Activated naive CD4-positive, alpha-beta T cell treated with anti-CD3 and anti-CD28 coated beads, Interleukin-2, amount 50 U/mL, for 72 hours (primary cell): ENCODE measurements around the gene EXOC6B. TPM values are rescaled to one million over a fixed set of nuclear protein-coding genes. Genes with fewer than 3 reads are reported as not detected.
A peak's percentile ranks its signal among the peaks of the same experiment; 100 is the strongest.

Source experiments
- ATAC-seq, 2 donors: fragments of 150-1000 bp; cut with Tn5 transposase; 2 replicates each; pipeline ENCODE4 v1.10.0; 2021; ENCODE audit warnings: mild to moderate bottlenecking in 2 of 2, moderate library complexity in 2 of 2
- DNase-seq, 2 donors: peaks; one replicate each; pipeline ENCODE4 v3.0.0; 2021 to 2022; ENCODE audit warnings: low spot score in 2 of 2
- H3K27ac Mint-ChIP-seq, 2 donors: one replicate each; pipeline ENCODE4 v1.8.0; 2022; ENCODE audit warnings: mild to moderate bottlenecking in 2 of 2, mixed read lengths in 2 of 2
- H3K36me3 Mint-ChIP-seq, 2 donors: one replicate each; pipeline ENCODE4 v1.8.0; 2022; ENCODE audit warnings: mixed read lengths in 2 of 2
- H3K9me3 Mint-ChIP-seq, 2 donors: one replicate each; pipeline ENCODE4 v1.8.0; 2022; ENCODE audit warnings: mixed read lengths in 2 of 2
- total RNA-seq, 2 donors: library from RNA; stranded (reverse); gene quantifications; one replicate each; pipeline ENCODE4 v1.2.3, GENCODE V29; 2022

The EXOC6B gene
- total RNA-seq, 2 donors from 2014 or later = 9.3 to 11.0 TPM

GRCh38 chr2:72809095-72809494, 16.7 kb downstream of the EXOC6B start:
- Mint-ChIP-seq H3K36me3 (peaks cover 25 to 33% of the 10 kb centered on the region in 2 donors), H3K27ac (no peak overlapping the region), H3K9me3 (peaks cover 15 to 23% of the 10 kb centered on the region in 2 donors)
- no peak for DNase-seq
- no peak for ATAC-seq

- Mint-ChIP-seq H3K36me3 (peaks cover 25 to 33% of the 10 kb centered on the region in 2 donors), H3K9me3 (peaks cover 15 to 23% of the 10 kb centered on the region in 2 donors), H3K27ac (no peak overlapping the region)
- ATAC-seq (no peak), DNase-seq (no peak)
Observed at GRCh38 chr2:72806280-72806945, 19.4 kb downstream of the EXOC6B start.

- no peak for ATAC-seq
- DNase-seq = no peak
- H3K27ac Mint-ChIP-seq = no peak overlapping the region
- H3K9me3 Mint-ChIP-seq = peaks cover 4 to 6% of the 10 kb centered on the region in 2 donors
- peaks cover 6 to 14% of the 10 kb centered on the region in 2 donors for H3K36me3 Mint-ChIP-seq
Observed at GRCh38 chr2:72803626-72804320, 22.1 kb downstream of the EXOC6B start.

GRCh38 chr2:72803151-72803550, 22.7 kb downstream of the EXOC6B start:
- no peak for DNase-seq
- ATAC-seq = no peak
- H3K9me3 Mint-ChIP-seq = peaks cover 3 to 5% of the 10 kb centered on the region in 2 donors
- H3K36me3 Mint-ChIP-seq = peaks cover 5 to 10% of the 10 kb centered on the region in 2 donors
- no peak overlapping the region for H3K27ac Mint-ChIP-seq

- Mint-ChIP-seq H3K36me3 (no peaks in the 10 kb centered on the region), H3K27ac (no peak overlapping the region), H3K9me3 (no peaks in the 10 kb centered on the region)
- no peak for ATAC-seq
- DNase-seq = no peak
Observed at GRCh38 chr2:72800492-72800891, 25.3 kb downstream of the EXOC6B start.

- no peak for ATAC-seq
- Mint-ChIP-seq H3K9me3 (no peaks in the 10 kb centered on the region), H3K27ac (no peak overlapping the region), H3K36me3 (no peaks in the 10 kb centered on the region)
- DNase-seq = no peak
Observed at GRCh38 chr2:72797740-72798139, 28.1 kb downstream of the EXOC6B start.

- no peak overlapping the region for H3K27ac Mint-ChIP-seq
- H3K36me3 Mint-ChIP-seq = no peaks in the 10 kb centered on the region
- DNase-seq (no peak), ATAC-seq (no peak)
- H3K9me3 Mint-ChIP-seq = no peaks in the 10 kb centered on the region
Observed at GRCh38 chr2:72796766-72797165, 29.1 kb downstream of the EXOC6B start.

- ATAC-seq (no peak), DNase-seq (no peak)
- Mint-ChIP-seq H3K9me3 (no peaks in the 10 kb centered on the region), H3K27ac (no peak overlapping the region), H3K36me3 (no peaks in the 10 kb centered on the region)
Observed at GRCh38 chr2:72794572-72794971, 31.3 kb downstream of the EXOC6B start.

GRCh38 chr2:72793798-72794440, 31.9 kb downstream of the EXOC6B start:
- H3K9me3 Mint-ChIP-seq = no peaks in the 10 kb centered on the region
- no peak overlapping the region for H3K27ac Mint-ChIP-seq
- H3K36me3 Mint-ChIP-seq = no peaks in the 10 kb centered on the region
- ATAC-seq = no peak
- DNase-seq = no peak

GRCh38 chr2:72789241-72789640, 36.6 kb downstream of the EXOC6B start:
- H3K9me3 Mint-ChIP-seq = no peaks in the 10 kb centered on the region
- H3K27ac Mint-ChIP-seq = no peak overlapping the region
- DNase-seq (no peak), ATAC-seq (no peak)
- no peaks in the 10 kb centered on the region for H3K36me3 Mint-ChIP-seq

- no peak for ATAC-seq
- DNase-seq = no peak
- H3K36me3 Mint-ChIP-seq = no peaks in the 10 kb centered on the region
- no peak overlapping the region for H3K27ac Mint-ChIP-seq
- H3K9me3 Mint-ChIP-seq = no peaks in the 10 kb centered on the region
Observed at GRCh38 chr2:72788756-72789155, 37.1 kb downstream of the EXOC6B start.

- no peaks in the 10 kb centered on the region for H3K36me3 Mint-ChIP-seq
Observed at GRCh38 chr2:72785517-72785916, 40.3 kb downstream of the EXOC6B start.

GRCh38 chr2:72782520-72782919, 43.3 kb downstream of the EXOC6B start:
- no peaks in the 10 kb centered on the region for H3K36me3 Mint-ChIP-seq
- DNase-seq (no peak), ATAC-seq (no peak)
- no peaks in the 10 kb centered on the region for H3K9me3 Mint-ChIP-seq
- no peak overlapping the region for H3K27ac Mint-ChIP-seq

More at GRCh38 chr2:72785517-72785916, 40.3 kb downstream of the EXOC6B start:
- no peak for ATAC-seq
- Mint-ChIP-seq H3K9me3 (no peaks in the 10 kb centered on the region), H3K27ac (no peak overlapping the region)
- no peak for DNase-seq

GRCh38 chr2:72781480-72781879, 44.4 kb downstream of the EXOC6B start:
- Mint-ChIP-seq H3K9me3 (no peaks in the 10 kb centered on the region), H3K36me3 (no peaks in the 10 kb centered on the region), H3K27ac (no peak overlapping the region)
- no peak for ATAC-seq
- DNase-seq = no peak

- ATAC-seq = no peak
- DNase-seq = no peak
- Mint-ChIP-seq H3K27ac (no peak overlapping the region), H3K36me3 (no peaks in the 10 kb centered on the region), H3K9me3 (no peaks in the 10 kb centered on the region)
Observed at GRCh38 chr2:72780477-72780876, 45.4 kb downstream of the EXOC6B start.

- DNase-seq (no peak), ATAC-seq (no peak)
- Mint-ChIP-seq H3K36me3 (no peaks in the 10 kb centered on the region), H3K9me3 (no peaks in the 10 kb centered on the region), H3K27ac (no peak overlapping the region)
Observed at GRCh38 chr2:72779495-72779894, 46.3 kb downstream of the EXOC6B start.

GRCh38 chr2:72778410-72778809, 47.4 kb downstream of the EXOC6B start:
- Mint-ChIP-seq H3K36me3 (no peaks in the 10 kb centered on the region), H3K27ac (no peak overlapping the region), H3K9me3 (no peaks in the 10 kb centered on the region)
- DNase-seq (no peak), ATAC-seq (peak; percentile 49 to 68)
